ENCODE results near the gene TRNT1.

Gene TRNT1

DNA sequence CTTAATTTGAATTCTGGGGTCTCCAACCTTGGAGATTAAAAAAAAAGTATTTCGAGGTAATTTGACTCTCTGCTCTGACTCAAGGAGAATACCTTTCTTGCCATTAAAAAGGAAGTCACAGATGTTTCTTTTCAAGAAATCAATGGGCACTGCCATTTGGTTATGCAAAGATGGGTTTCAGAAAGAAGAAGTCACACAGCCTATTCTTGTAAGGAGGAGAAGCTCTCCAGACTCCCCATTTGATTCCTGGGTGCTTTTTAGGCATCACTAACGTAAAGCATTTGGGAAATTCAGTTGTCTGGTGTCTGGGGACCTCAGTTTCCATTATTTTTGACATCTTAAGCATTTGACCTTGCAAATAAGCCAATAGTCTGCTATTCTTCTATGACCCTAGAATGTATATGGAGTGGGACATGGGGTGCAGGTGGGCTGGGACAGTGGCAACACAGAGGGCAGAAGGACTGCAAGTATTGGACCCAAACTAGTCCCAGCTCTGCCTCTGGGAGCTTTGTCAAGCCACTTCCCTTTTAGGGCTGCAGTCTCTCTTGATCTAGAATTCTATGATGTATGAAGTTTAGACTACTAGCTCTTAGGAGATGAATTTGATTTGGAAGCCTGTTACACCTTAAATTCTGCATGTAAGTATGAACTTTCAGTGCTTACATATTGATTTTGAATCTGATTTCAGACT lies 44.4 kb upstream of the TRNT1 start:
- Histone ChIP-seq H3K79me2 (ENCODE audit: insufficient read depth, low read length) (no peaks in the 10 kb centered on the region), H4K20me1 (ENCODE audit: insufficient read depth, low read length) (no peaks in the 10 kb centered on the region), H3K27ac (ENCODE audit: low read depth, low read length, poor library complexity, severe bottlenecking) (no peak overlapping the region), H3K9ac (ENCODE audit: low read length) (no peak overlapping the region), H3K27me3 (ENCODE audit: insufficient read depth, low read length) (no peaks in the 10 kb centered on the region), H3K4me1 (ENCODE audit: insufficient read depth, low read length, severe bottlenecking) (no peaks in the 10 kb centered on the region), H2AFZ (ENCODE audit: low read length) (no peak overlapping the region), H3K4me2 (ENCODE audit: low read length) (no peak overlapping the region), H3K36me3 (ENCODE audit: insufficient read depth, low read length) (no peaks in the 10 kb centered on the region), H3K4me3 (ENCODE audit: low read depth, low read length, poor library complexity, severe bottlenecking) (no peak overlapping the region), H3K9me2 (ENCODE audit: low read depth, low read length) (no peaks in the 10 kb centered on the region), H3F3A (ENCODE audit: insufficient read depth, low read length) (no peaks in the 10 kb centered on the region), H3K9me3 (ENCODE audit: low read length) (no peaks in the 10 kb centered on the region)
- TF ChIP-seq, protein P1, sequence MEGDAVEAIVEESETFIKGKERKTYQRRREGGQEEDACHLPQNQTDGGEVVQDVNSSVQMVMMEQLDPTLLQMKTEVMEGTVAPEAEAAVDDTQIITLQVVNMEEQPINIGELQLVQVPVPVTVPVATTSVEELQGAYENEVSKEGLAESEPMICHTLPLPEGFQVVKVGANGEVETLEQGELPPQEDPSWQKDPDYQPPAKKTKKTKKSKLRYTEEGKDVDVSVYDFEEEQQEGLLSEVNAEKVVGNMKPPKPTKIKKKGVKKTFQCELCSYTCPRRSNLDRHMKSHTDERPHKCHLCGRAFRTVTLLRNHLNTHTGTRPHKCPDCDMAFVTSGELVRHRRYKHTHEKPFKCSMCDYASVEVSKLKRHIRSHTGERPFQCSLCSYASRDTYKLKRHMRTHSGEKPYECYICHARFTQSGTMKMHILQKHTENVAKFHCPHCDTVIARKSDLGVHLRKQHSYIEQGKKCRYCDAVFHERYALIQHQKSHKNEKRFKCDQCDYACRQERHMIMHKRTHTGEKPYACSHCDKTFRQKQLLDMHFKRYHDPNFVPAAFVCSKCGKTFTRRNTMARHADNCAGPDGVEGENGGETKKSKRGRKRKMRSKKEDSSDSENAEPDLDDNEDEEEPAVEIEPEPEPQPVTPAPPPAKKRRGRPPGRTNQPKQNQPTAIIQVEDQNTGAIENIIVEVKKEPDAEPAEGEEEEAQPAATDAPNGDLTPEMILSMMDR (IDR thresholded peaks at IDR 0.05; ENCODE audit: low read length) = no peak

DNA sequence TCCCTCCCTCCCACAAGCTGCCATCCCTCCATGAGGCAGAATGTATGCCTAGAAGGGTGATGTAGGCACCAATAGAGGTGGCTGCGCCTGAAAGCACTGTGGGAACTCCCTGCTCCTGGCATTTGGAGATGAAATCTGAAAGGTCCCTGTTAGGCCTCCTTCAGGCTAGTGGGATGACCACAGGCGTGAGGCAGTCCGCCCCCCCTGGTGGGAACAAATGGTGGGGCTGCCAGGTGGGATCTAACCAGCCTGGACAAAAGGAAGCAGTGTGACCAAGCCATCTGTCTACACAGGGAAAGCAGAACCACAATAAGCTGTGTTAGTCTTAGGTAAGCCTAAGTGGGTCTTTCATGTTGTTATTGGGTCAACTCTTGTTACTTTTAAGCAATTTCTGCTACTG lies 41.9 kb upstream of the TRNT1 start:
- Histone ChIP-seq H3K4me3 (ENCODE audit: low read depth, low read length, poor library complexity, severe bottlenecking) (no peak overlapping the region), H3K9me2 (ENCODE audit: low read depth, low read length) (no peaks in the 10 kb centered on the region), H3K9me3 (ENCODE audit: low read length) (no peaks in the 10 kb centered on the region), H4K20me1 (ENCODE audit: insufficient read depth, low read length) (no peaks in the 10 kb centered on the region), H2AFZ (ENCODE audit: low read length) (no peak overlapping the region), H3K36me3 (ENCODE audit: insufficient read depth, low read length) (no peaks in the 10 kb centered on the region), H3K79me2 (ENCODE audit: insufficient read depth, low read length) (no peaks in the 10 kb centered on the region), H3F3A (ENCODE audit: insufficient read depth, low read length) (no peaks in the 10 kb centered on the region), H3K4me1 (ENCODE audit: insufficient read depth, low read length, severe bottlenecking) (no peaks in the 10 kb centered on the region), H3K27ac (ENCODE audit: low read depth, low read length, poor library complexity, severe bottlenecking) (no peak overlapping the region), H3K4me2 (ENCODE audit: low read length) (no peak overlapping the region), H3K9ac (ENCODE audit: low read length) (no peak overlapping the region), H3K27me3 (ENCODE audit: insufficient read depth, low read length) (no peaks in the 10 kb centered on the region)
- TF ChIP-seq, protein P1 (IDR thresholded peaks at IDR 0.05; ENCODE audit: low read length) = no peak
- no peak for TF ChIP-seq EZH2 (IDR thresholded peaks at IDR 0.05; ENCODE audit: borderline replicate concordance, low read length)

DNA sequence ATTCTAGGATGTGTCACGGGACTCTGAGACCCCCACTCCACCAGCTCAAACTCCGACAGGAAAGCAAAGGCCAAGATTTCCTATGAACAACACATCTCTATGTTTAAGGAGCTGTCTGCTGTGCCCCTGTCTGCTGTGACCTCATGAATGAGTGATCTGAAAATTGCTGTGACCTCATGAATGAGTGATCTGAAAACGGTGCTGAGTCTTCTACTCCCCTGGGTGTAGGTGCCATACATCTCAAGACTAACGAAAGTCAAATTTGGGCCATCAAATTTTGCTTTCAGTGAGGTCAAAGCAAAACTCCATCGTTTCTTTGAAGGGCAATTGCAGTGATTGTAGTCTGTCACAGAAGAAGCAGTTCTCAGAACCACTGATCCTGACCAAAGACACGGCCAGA lies 41.0 kb upstream of the TRNT1 start:
- no peak overlapping the region for H3K27ac ChIP-seq (ENCODE audit: low read depth, low read length, poor library complexity, severe bottlenecking)
- no peaks in the 10 kb centered on the region for H3K9me3 ChIP-seq (ENCODE audit: low read length)
- no peak for TF ChIP-seq EZH2 (IDR thresholded peaks at IDR 0.05; ENCODE audit: borderline replicate concordance, low read length)
- TF ChIP-seq, protein P1 (IDR thresholded peaks at IDR 0.05; ENCODE audit: low read length) = no peak
- no peaks in the 10 kb centered on the region for H3K4me1 ChIP-seq (ENCODE audit: insufficient read depth, low read length, severe bottlenecking)
- H3K4me3 ChIP-seq (ENCODE audit: low read depth, low read length, poor library complexity, severe bottlenecking) = no peak overlapping the region
- no peaks in the 10 kb centered on the region for H3K27me3 ChIP-seq (ENCODE audit: insufficient read depth, low read length)
- H3K9me2 ChIP-seq (ENCODE audit: low read depth, low read length) = no peaks in the 10 kb centered on the region
- no peak overlapping the region for H3K4me2 ChIP-seq (ENCODE audit: low read length)
- H3K9ac ChIP-seq (ENCODE audit: low read length) = no peak overlapping the region
- H2AFZ ChIP-seq (ENCODE audit: low read length) = no peak overlapping the region
- H3K79me2 ChIP-seq (ENCODE audit: insufficient read depth, low read length) = no peaks in the 10 kb centered on the region
- H3K36me3 ChIP-seq (ENCODE audit: insufficient read depth, low read length) = no peaks in the 10 kb centered on the region
- H3F3A ChIP-seq (ENCODE audit: insufficient read depth, low read length) = no peaks in the 10 kb centered on the region
- no peaks in the 10 kb centered on the region for H4K20me1 ChIP-seq (ENCODE audit: insufficient read depth, low read length)

Measured in OCI-LY1 (cell line).